ENCODE results near the gene CRACDL.

The CRACDL gene

GRCh38 chr2:98799375-98800329 lies 136.4 kb downstream of the CRACDL start:
- DNase-seq, result no peak

GRCh38 chr2:98796775-98797544 lies 139.1 kb downstream of the CRACDL start:
- no peak for DNase-seq

- DNase-seq, result no peak
Measured at GRCh38 chr2:98795891-98796676, 139.9 kb downstream of the CRACDL start.

- DNase-seq, result no peak
Measured at GRCh38 chr2:98793897-98794830, 141.9 kb downstream of the CRACDL start.

- DNase-seq, result no peak
Measured at GRCh38 chr2:98793275-98793674, 142.8 kb downstream of the CRACDL start.

GRCh38 chr2:98790221-98790620 lies 145.8 kb downstream of the CRACDL start:
- no peak for DNase-seq

GRCh38 chr2:98787700-98788099 lies 148.3 kb downstream of the CRACDL start:
- no peak for DNase-seq

- no peak for DNase-seq
Measured at GRCh38 chr2:98786179-98786578, 149.8 kb downstream of the CRACDL start.

- DNase-seq, result no peak
Measured at GRCh38 chr2:98782570-98782969, 153.5 kb downstream of the CRACDL start.

- no peak for DNase-seq
Measured at GRCh38 chr2:98781822-98782221, 154.2 kb downstream of the CRACDL start.

- no peak for DNase-seq
Measured at GRCh38 chr2:98778741-98779483, 157.1 kb downstream of the CRACDL start.

- DNase-seq, result no peak
Measured at GRCh38 chr2:98778151-98778550, 157.9 kb downstream of the CRACDL start.

- DNase-seq, result no peak
Measured at GRCh38 chr2:98777710-98778109, 158.3 kb downstream of the CRACDL start.

GRCh38 chr2:98777076-98777475 lies 158.9 kb downstream of the CRACDL start:
- no peak for DNase-seq

- no peak for DNase-seq
Measured at GRCh38 chr2:98776136-98776535, 159.9 kb downstream of the CRACDL start.

GRCh38 chr2:98775146-98775986 lies 160.7 kb downstream of the CRACDL start:
- DNase-seq, result no peak

GRCh38 chr2:98773907-98774306 lies 162.1 kb downstream of the CRACDL start:
- DNase-seq, result no peak

GRCh38 chr2:98773169-98773568 lies 162.9 kb downstream of the CRACDL start:
- DNase-seq, result no peak

GRCh38 chr2:98772536-98772935 lies 163.5 kb downstream of the CRACDL start:
- DNase-seq, result no peak

Measured in NCI-H2227 treated with DMSO at 0.1 percent for 48 hours (cell line).